BJ (cell line): ENCODE measurements around the gene DNAJC5. TPM values are rescaled to one million over a fixed set of nuclear protein-coding genes. Genes with fewer than 3 reads are reported as not detected.

Experiments
- CTCF ChIA-PET: fragments of 350-600 bp; formaldehyde crosslinking; extraction: SDS; loops from one replicate; lab custom pipeline; 2021; ENCODE audit warnings: antibody characterized with exemption, inconsistent platforms; lab: Yijun Ruan, JAX
- POLR2A ChIA-PET: fragments of 300-600 bp; sonication (Branson Sonifier 250); formaldehyde crosslinking; extraction: SDS; loops from one replicate; lab custom pipeline; 2021; ENCODE audit warnings: antibody characterized with exemption; lab: Charles Lee
- DNase-seq: peaks from one replicate; pipeline ENCODE4 v3.0.0-alpha.2; 2011; ENCODE audit warnings: low read depth
- H3K27me3 ChIP-seq: 2 replicates; pipeline ENCODE4 v1.6.0; 2011; ENCODE audit warnings: low read length; ENCODE audit not compliant: control insufficient read depth, insufficient read depth
- H3K36me3 ChIP-seq: 2 replicates; pipeline ENCODE4 v1.5.1; 2011; ENCODE audit warnings: low read length; ENCODE audit not compliant: control insufficient read depth, insufficient read depth
- H3K4me3 ChIP-seq: 2 replicates; pipeline ENCODE4 v1.5.1; 2011; ENCODE audit warnings: low read depth, mild to moderate bottlenecking, control low read depth, low read length
- polyA plus RNA-seq: library from polyadenylated mRNA; depleted of rRNA; stranded (reverse); fragments of >200 nt; gene quantifications from 2 replicates; pipeline ENCODE4 v1.2.3, GENCODE V29; 2011
- TF ChIP-seq, protein P1 (sequence below): IDR thresholded peaks from 2 replicates; pipeline ENCODE4 v1.5.1; 2011; ENCODE audit warnings: low read depth, mild to moderate bottlenecking, control low read depth, inconsistent platforms, low read length, moderate library complexity; ENCODE audit not compliant: insufficient read depth

DNAJC5 gene
- polyA plus RNA-seq, 1 experiment, result 45.6 TPM

DNA sequence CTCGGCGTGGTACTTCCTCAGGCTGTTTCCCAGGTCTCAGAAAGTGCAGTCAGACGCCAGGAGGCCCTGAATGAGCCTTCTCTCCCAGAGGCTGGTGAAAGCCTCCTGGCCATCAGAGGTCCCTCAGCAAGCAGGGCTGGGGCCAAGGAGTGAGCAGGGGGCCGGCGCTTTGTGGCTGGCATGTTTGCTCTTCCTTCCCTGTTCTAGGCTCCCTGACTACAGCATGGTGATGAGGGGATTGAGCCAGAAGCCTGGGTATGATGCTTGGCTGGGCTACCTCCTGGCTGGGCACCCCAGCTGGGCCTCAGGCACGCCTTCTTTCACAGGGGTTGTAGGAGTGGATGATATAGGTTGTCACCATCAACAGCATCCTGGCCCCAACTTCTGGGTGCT is 11.7 kb upstream of the DNAJC5 start:
- no peak for DNase-seq
- Histone ChIP-seq H3K27me3 (no peaks in the 10 kb centered on the region), H3K4me3 (no peak overlapping the region), H3K36me3 (peaks cover 51% of the 10 kb centered on the region)
- ChIA-PET CTCF (no interaction called here), POLR2A (no interaction called here)
- TF ChIP-seq, protein P1, sequence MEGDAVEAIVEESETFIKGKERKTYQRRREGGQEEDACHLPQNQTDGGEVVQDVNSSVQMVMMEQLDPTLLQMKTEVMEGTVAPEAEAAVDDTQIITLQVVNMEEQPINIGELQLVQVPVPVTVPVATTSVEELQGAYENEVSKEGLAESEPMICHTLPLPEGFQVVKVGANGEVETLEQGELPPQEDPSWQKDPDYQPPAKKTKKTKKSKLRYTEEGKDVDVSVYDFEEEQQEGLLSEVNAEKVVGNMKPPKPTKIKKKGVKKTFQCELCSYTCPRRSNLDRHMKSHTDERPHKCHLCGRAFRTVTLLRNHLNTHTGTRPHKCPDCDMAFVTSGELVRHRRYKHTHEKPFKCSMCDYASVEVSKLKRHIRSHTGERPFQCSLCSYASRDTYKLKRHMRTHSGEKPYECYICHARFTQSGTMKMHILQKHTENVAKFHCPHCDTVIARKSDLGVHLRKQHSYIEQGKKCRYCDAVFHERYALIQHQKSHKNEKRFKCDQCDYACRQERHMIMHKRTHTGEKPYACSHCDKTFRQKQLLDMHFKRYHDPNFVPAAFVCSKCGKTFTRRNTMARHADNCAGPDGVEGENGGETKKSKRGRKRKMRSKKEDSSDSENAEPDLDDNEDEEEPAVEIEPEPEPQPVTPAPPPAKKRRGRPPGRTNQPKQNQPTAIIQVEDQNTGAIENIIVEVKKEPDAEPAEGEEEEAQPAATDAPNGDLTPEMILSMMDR, result no peak

DNA sequence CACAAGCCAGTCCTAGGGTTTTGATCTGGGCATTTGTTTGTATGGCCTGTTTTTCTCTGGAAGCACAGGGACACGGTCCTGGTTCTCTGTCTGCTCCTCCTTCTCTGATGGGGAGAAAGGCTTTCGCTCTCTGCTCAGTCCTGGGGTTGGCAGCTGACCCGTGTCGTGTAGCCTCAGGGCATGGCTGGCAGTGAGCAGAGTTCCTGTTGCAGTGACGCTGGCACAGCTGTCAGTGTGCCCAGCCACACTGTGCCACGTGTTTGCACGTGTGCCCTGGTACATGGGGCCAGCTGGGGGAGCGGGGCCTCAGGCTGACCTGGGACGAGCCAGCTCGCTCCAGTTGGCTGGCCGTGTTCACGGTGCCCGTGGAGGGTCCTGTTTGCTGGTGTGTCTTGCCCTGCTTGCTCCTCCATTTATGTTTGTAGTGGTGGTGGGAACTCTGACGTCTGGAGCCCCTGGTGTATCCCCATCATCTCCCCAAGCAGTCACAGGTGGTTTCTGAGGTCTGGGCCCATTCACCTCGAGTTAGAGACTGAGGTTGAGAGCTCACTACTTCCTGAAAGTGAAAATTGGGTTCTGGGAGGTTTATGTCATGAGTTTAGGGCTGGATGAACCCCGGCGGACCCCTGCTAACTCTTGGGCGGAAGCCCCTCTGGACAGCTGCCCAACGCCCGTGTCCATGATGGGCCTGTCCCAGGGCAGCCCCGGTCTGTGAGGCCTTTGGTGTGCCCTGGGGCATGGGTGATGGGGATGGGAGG is 10.2 kb upstream of the DNAJC5 start:
- TF ChIP-seq, protein P1, result no peak
- no peak for DNase-seq
- H3K36me3 ChIP-seq, result peaks cover 52% of the 10 kb centered on the region
- ChIA-PET POLR2A (no interaction called here), CTCF (interaction anchor here (1.7 kb wide), 1 partner anchor 9 kb away, joined by 6 read pairs; no protein-coding TSS in a partner anchor)
- no peaks in the 10 kb centered on the region for H3K27me3 ChIP-seq
- H3K4me3 ChIP-seq, result no peak overlapping the region

DNA sequence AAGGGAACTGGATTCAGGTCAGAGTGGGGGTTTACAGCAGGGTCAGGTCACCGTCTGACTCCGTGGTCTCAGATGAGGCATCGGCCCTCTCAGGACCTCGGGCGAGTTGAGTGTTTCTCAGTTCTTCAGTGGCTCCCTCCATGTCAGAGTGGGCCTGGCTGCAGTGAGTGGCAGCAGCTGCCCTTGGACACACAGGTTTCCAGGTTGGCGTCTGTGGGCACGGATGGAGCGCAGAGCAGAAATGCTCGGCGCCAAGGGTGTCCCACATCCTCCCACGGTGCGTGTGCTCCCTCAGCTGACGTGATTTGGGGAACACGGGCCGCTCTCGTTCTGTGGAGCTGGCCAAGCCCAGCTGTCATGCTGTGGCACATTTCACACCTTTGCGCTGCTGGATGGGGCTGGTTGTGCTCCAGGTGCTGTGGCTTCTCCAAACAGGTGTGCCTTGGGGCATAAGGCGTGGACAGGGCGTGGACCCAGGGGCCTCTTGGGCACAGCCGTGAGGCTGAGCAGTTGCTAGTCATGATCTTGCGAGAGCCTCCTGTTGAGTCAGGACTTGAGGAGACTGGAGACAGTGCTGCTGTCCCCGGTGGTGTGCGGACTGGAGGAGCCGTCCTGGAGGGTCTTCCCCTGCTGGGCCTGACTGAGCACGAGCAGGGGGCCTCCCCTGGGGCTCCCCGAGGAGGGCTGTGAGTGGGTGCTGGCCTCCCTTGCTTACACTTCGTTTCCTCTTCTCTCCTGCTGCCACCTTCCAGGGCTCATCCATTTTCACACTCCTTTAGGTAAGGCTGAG is 9.5 kb upstream of the DNAJC5 start:
- CTCF ChIA-PET, result interaction anchor here (1.7 kb wide), 1 partner anchor 9 kb away, joined by 6 read pairs; no protein-coding TSS in a partner anchor
- H3K4me3 ChIP-seq, result no peak overlapping the region
- DNase-seq, result no peak
- H3K27me3 ChIP-seq, result no peaks in the 10 kb centered on the region
- POLR2A ChIA-PET, result interaction anchor here (0.7 kb wide), 1 partner anchor 246 kb away, joined by 3 read pairs; no protein-coding TSS in a partner anchor
- peaks cover 56% of the 10 kb centered on the region for H3K36me3 ChIP-seq
- TF ChIP-seq, protein P1, result no peak

DNA sequence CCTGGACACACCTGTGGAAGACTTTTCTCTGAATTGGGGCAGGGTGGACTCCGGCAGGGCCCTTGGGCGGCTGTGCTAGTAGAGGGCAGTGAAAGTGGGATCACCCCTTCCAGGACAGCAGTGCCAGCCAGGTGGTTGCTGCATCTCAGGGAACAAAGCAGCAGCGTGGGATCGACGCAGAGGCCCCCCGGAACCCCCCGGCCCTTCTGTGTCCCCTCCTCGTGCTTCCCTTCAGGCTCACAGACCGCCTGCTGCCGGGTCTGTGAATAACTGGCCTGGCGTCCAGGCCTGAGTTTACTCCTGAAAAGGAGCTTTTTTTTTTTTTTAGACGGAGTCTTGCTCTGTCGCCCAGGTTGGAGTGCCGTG is 8.9 kb upstream of the DNAJC5 start:
- peaks cover 57% of the 10 kb centered on the region for H3K36me3 ChIP-seq
- no peak for DNase-seq
- TF ChIP-seq, protein P1, result no peak
- CTCF ChIA-PET, result no interaction called here
- POLR2A ChIA-PET, result interaction anchor here (0.7 kb wide), 1 partner anchor 246 kb away, joined by 3 read pairs; no protein-coding TSS in a partner anchor
- H3K4me3 ChIP-seq, result no peak overlapping the region
- H3K27me3 ChIP-seq, result no peaks in the 10 kb centered on the region

DNA sequence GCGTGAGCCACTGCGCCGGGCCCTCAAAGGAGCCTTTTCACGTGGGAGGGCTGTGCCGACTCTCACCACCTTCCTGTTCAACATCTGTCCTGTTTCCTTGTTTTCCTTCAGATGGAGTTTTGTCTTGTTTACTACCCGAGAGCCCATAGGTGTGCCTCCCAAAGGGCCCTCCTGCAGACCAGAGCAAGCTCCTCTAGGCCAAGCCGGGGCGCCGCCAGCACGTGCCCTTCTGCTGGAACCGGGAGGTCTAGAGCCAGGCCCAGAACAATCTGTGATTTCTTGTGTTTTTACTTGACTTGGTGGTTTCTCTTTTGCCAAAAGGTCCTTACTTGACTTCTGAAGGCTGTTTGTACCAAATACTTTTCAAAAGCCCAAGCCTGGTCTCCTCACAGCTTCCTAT is 8.0 kb upstream of the DNAJC5 start:
- TF ChIP-seq, protein P1, result no peak
- POLR2A ChIA-PET, result no interaction called here
- no peak for DNase-seq
- no peak overlapping the region for H3K4me3 ChIP-seq
- H3K36me3 ChIP-seq, result peaks cover 58% of the 10 kb centered on the region
- no peaks in the 10 kb centered on the region for H3K27me3 ChIP-seq
- CTCF ChIA-PET, result interaction anchor here (1.0 kb wide), 1 partner anchor 11 kb away, joined by 3 read pairs; no protein-coding TSS in a partner anchor
